ENCODE measurements around the gene TPP1. TPM values are rescaled to one million over a fixed set of nuclear protein-coding genes. Genes with fewer than 3 reads are reported as not detected.

Gene TPP1
- total and polyA plus RNA-seq, 4 donors, result 52.8 to 108 (median 86.5) TPM

- H3K4me3 ChIP-seq (ENCODE audit: low read depth in 1 of 3, low read length in 3 of 3), result no peak overlapping the region
- WGBS, result 85% methylated on average over 12 of the region's 12 CpGs
- no peaks in the 10 kb centered on the region for H3K9me3 ChIP-seq (ENCODE audit: control insufficient read depth in 4 of 4, low read length in 3 of 4)
- DNase-seq (ENCODE audit: low spot score), result no peak
- TF ChIP-seq YY1 (IDR thresholded peaks at IDR 0.05), result no peak
- no peak for TF ChIP-seq MAX (IDR thresholded peaks at IDR 0.05)
- no peak for TF ChIP-seq JUND (IDR thresholded peaks at IDR 0.05)
- no peak for TF ChIP-seq HNF4G (IDR thresholded peaks at IDR 0.05)
- TF ChIP-seq NR2F2 (IDR thresholded peaks at IDR 0.05), result no peak
- no peak for TF ChIP-seq SP1 (IDR thresholded peaks at IDR 0.05)
- TF ChIP-seq GABPA (IDR thresholded peaks at IDR 0.05 in 1 of 2, conservative IDR thresholded peaks at IDR 0.05 in 1 of 2), result no peak
- no peak for TF ChIP-seq CTCF (IDR thresholded peaks at IDR 0.05; ENCODE audit: low read depth, low read length, missing input control)
- no peak for TF ChIP-seq FOXA2 (IDR thresholded peaks at IDR 0.05)
- TF ChIP-seq ATF3 (IDR thresholded peaks at IDR 0.05), result no peak
- TF ChIP-seq EGR1 (IDR thresholded peaks at IDR 0.05; ENCODE audit: low read depth in 2 of 2), result no peak
- no peak for TF ChIP-seq TAF1 (conservative IDR thresholded peaks at IDR 0.05)
- no peak for TF ChIP-seq HNF4A (conservative IDR thresholded peaks at IDR 0.05)
- TF ChIP-seq RXRA (IDR thresholded peaks at IDR 0.05), result no peak
- no peak for TF ChIP-seq FOXA1 (IDR thresholded peaks at IDR 0.05)
- no peak overlapping the region for H3K27ac ChIP-seq (ENCODE audit: low read depth in 1 of 2, low read length in 2 of 2)
- no peaks in the 10 kb centered on the region for H3K36me3 ChIP-seq (ENCODE audit: control insufficient read depth in 4 of 4, insufficient read depth in 3 of 4, low read depth in 1 of 4, low read length in 3 of 4)
- H3K27me3 ChIP-seq (ENCODE audit: control insufficient read depth in 4 of 4, insufficient read depth in 4 of 4, low read length in 3 of 4), result no peaks in the 10 kb centered on the region
- peaks cover 0 to 4% (median 1%) of the 10 kb centered on the region in 4 donors for H3K4me1 ChIP-seq (ENCODE audit: control insufficient read depth in 4 of 4, insufficient read depth in 4 of 4, low read length in 3 of 4)
- H3K9ac ChIP-seq (ENCODE audit: low read depth in 1 of 2, low read length in 2 of 2), result no peak overlapping the region
Observed at GRCh38 chr11:6625156-6625831, 6.1 kb upstream of the TPP1 start.

GRCh38 chr11:6623391-6624363 is 4.5 kb upstream of the TPP1 start:
- Histone ChIP-seq H3K27me3 (ENCODE audit: control insufficient read depth in 4 of 4, insufficient read depth in 4 of 4, low read length in 3 of 4) (no peaks in the 10 kb centered on the region), H3K9ac (ENCODE audit: low read depth in 1 of 2, low read length in 2 of 2) (no peak overlapping the region), H3K9me3 (ENCODE audit: control insufficient read depth in 4 of 4, low read length in 3 of 4) (no peaks in the 10 kb centered on the region), H3K4me3 (ENCODE audit: low read depth in 1 of 3, low read length in 3 of 3) (no peak overlapping the region), H3K36me3 (ENCODE audit: control insufficient read depth in 4 of 4, insufficient read depth in 3 of 4, low read depth in 1 of 4, low read length in 3 of 4) (no peaks in the 10 kb centered on the region), H3K27ac (ENCODE audit: low read depth in 1 of 2, low read length in 2 of 2) (no peak overlapping the region), H3K4me1 (ENCODE audit: control insufficient read depth in 4 of 4, insufficient read depth in 4 of 4, low read length in 3 of 4) (peaks cover 0 to 8% (median 4%) of the 10 kb centered on the region in 4 donors)
- 90% methylated on average over 31 of the region's 31 CpGs for WGBS
- DNase-seq (ENCODE audit: low spot score), result no peak
- TF ChIP-seq RAD21 (IDR thresholded peaks at IDR 0.05), result no peak
- no peak for TF ChIP-seq RXRA (IDR thresholded peaks at IDR 0.05)
- TF ChIP-seq CTCF (IDR thresholded peaks at IDR 0.05; ENCODE audit: low read depth, low read length, missing input control), result no peak
- TF ChIP-seq GABPA (IDR thresholded peaks at IDR 0.05 in 1 of 2, conservative IDR thresholded peaks at IDR 0.05 in 1 of 2), result no peak
- TF ChIP-seq JUND (IDR thresholded peaks at IDR 0.05), result no peak

Data from liver (tissue), 9 donors.